Natural killer cell (primary cell): ENCODE data around the gene TCP10L. TPM values are rescaled to one million over a fixed set of nuclear protein-coding genes. Genes with fewer than 3 reads are reported as not detected.

Experiments
- ATAC-seq, 3 donors: fragments of 150-1000 bp in 2 of 3; fragments of 200-7000 bp in 1 of 3; cut with Tn5 transposase; 1 replicate in 1 of 3; 2 replicates in 2 of 3; pipeline ENCODE4 v1.10.0; 2021; ENCODE audit warnings: mild to moderate bottlenecking in 2 of 3, moderate library complexity in 2 of 3
- DNase-seq, 2 donors: peaks; one replicate each; pipeline versions ENCODE4 v3.0.0 to v3.0.0-alpha.2; 2013 to 2021; ENCODE audit warnings: mixed read lengths in 1 of 2
- H3K27ac ChIP-seq: one replicate; pipeline ENCODE4 v1.5.1; 2013; ENCODE audit warnings: mild to moderate bottlenecking, low read length
- H3K27me3 ChIP-seq: one replicate; pipeline ENCODE4 v1.6.1; 2013; ENCODE audit warnings: low read length; ENCODE audit not compliant: control insufficient read depth, insufficient read depth
- H3K36me3 ChIP-seq: one replicate; pipeline ENCODE4 v1.6.1; 2013; ENCODE audit warnings: low read length; ENCODE audit not compliant: control insufficient read depth, insufficient read depth
- H3K4me1 ChIP-seq: one replicate; pipeline ENCODE4 v1.6.1; 2013; ENCODE audit warnings: low read length; ENCODE audit not compliant: control insufficient read depth, insufficient read depth
- H3K4me3 ChIP-seq: one replicate; pipeline ENCODE4 v1.5.1; 2013; ENCODE audit warnings: low read length
- H3K9me3 ChIP-seq: one replicate; pipeline ENCODE4 v1.6.1; 2013; ENCODE audit warnings: low read length; ENCODE audit not compliant: control insufficient read depth, insufficient read depth
- H3K27ac Mint-ChIP-seq, 2 donors: one replicate each; pipeline ENCODE4 v1.8.0; 2022; ENCODE audit warnings: mild to moderate bottlenecking in 2 of 2, mixed read lengths in 2 of 2, moderate library complexity in 1 of 2
- H3K27me3 Mint-ChIP-seq, 2 donors: one replicate each; pipeline ENCODE4 v1.8.0; 2022; ENCODE audit warnings: low read depth in 2 of 2, mixed read lengths in 2 of 2
- H3K36me3 Mint-ChIP-seq: one replicate; pipeline ENCODE4 v1.8.0; 2022; ENCODE audit warnings: mixed read lengths
- H3K4me1 Mint-ChIP-seq, 2 donors: one replicate each; pipeline ENCODE4 v1.8.0; 2022; ENCODE audit warnings: mixed read lengths in 2 of 2
- H3K4me3 Mint-ChIP-seq: one replicate; pipeline ENCODE4 v1.8.0; 2022; ENCODE audit warnings: mild to moderate bottlenecking, moderate library complexity, mixed read lengths
- H3K9me3 Mint-ChIP-seq, 2 donors: one replicate each; pipeline ENCODE4 v1.8.0; 2022; ENCODE audit warnings: mixed read lengths in 2 of 2
- WGBS: methylation state at CpG from one replicate; pipeline ENCODE4 v1.1.7; 2013; ENCODE audit warnings: missing lambda C conversion rate; ENCODE audit not compliant: insufficient coverage; 5-methylcytosine and 5-hydroxymethylcytosine counted together
- intact Hi-C: fragments of 100-400 bp; cut with micrococcal nuclease; formaldehyde crosslinking; loops from one replicate; pipeline ENCODE4 v1.14.2; 2022
- total RNA-seq, 4 donors: library from RNA; stranded (reverse); fragments of 120-200 nt in 1 of 4; gene quantifications; one replicate each; pipeline versions ENCODE4 v1.2.3 to v1.2.4, GENCODE V29; 2013 to 2022
- TF ChIP-seq, protein P1 (sequence below): fragments of 200-600 bp; IDR thresholded peaks from one replicate; pipeline ENCODE4 v1.8.0; 2022; ENCODE audit warnings: antibody characterized with exemption

TCP10L gene
- total RNA-seq, 3 donors from 2014 or later (not counting 1 experiment from before 2014, with no cell fraction given): 0.47 to 1.3 (median 0.93) TPM

DNA sequence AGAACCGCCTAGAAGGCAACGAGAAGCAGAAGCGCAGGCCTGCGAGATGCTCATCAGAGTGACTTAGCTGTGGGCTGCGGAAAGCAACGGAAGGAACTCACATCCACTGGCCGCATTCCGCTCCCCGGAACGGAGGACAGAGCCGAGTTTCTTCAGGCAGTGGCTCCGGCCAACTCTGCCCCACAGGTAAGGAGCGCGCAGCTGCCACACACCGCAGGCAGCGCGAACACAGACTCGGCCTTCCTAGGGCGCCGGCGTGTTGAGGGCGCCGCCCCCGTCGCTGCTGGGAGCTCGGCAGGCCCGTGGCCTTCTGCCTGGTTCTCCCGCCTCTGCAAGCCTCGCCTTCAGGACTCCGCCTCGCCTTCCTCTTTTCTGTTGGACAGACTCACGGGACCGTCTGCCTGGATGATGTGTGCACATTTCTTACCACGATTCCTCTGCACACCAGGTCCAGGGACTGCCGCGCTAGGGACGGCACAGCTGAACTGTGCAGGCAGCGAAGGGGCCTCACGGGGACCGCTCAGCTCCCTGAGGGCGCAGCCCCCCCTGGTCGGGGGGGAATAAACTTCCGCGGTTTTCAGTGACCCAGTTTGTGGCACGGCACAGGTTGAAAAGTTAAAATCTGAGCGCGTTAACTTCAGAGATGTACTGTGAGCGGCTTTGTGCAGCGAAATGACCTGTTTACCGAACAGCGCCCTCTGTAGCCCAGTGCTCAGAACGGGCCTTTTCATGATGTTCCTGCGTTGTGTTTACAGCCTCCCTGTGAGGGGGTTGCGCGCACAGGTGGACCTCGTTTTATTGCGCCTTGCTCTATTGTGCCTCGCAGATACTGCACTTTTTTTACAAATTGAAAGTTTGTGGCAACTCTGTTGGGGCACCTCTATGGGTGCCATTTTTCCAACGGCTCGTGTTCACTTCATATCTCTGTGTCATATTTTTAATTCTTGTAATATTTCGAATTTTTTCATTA is 15.8 kb downstream of the TCP10L start:
- Mint-ChIP-seq H3K4me1 (peaks cover 22 to 23% of the 10 kb centered on the region in 2 donors), H3K27me3 (no peaks in the 10 kb centered on the region), H3K27ac (peak overlapping the region; percentile 70 to 89), H3K36me3 (peaks cover 25% of the 10 kb centered on the region), H3K9me3 (peaks cover 0 to 7% of the 10 kb centered on the region in 2 donors), H3K4me3 (peak overlapping the region; percentile 94)
- Histone ChIP-seq H3K9me3 (no peaks in the 10 kb centered on the region), H3K36me3 (peaks cover 12% of the 10 kb centered on the region), H3K4me1 (peaks cover 17% of the 10 kb centered on the region), H3K27ac (peak overlapping the region; percentile 36), H3K4me3 (peak overlapping the region; percentile 52), H3K27me3 (no peaks in the 10 kb centered on the region)
- DNase-seq (peak; percentile 73 to 94), ATAC-seq (peak; percentile 89 to 93 (median 92))
- intact Hi-C loops: loop anchor here (1.0 kb wide), 2 partner anchors 43 to 166 kb away; partner anchors contain the start of gene CFAP298
- WGBS: 3% methylated on average over 61 of the region's 61 CpGs
- TF ChIP-seq, protein P1, sequence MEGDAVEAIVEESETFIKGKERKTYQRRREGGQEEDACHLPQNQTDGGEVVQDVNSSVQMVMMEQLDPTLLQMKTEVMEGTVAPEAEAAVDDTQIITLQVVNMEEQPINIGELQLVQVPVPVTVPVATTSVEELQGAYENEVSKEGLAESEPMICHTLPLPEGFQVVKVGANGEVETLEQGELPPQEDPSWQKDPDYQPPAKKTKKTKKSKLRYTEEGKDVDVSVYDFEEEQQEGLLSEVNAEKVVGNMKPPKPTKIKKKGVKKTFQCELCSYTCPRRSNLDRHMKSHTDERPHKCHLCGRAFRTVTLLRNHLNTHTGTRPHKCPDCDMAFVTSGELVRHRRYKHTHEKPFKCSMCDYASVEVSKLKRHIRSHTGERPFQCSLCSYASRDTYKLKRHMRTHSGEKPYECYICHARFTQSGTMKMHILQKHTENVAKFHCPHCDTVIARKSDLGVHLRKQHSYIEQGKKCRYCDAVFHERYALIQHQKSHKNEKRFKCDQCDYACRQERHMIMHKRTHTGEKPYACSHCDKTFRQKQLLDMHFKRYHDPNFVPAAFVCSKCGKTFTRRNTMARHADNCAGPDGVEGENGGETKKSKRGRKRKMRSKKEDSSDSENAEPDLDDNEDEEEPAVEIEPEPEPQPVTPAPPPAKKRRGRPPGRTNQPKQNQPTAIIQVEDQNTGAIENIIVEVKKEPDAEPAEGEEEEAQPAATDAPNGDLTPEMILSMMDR: peak; percentile 87

DNA sequence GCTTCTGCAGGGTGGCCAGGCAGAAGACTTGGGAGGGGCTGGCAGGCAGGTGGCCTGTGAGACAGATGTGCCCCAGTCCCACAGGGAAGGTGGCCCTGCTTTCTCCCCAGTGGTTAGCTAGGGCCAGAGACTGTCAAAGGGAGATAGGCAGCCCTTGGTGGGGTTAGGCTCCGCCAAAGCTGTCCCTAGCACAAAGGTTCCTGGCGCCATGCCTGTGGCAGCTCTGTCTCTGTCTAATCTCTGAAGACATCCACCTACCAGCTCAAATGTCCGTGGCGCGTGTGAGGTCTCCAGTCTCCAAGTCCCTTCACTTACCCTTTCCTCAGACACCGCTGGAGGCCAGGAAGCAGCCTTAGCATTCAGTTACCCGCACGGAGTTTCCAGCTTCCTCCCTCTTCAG is 17.7 kb downstream of the TCP10L start:
- Histone ChIP-seq H3K4me3 (no peak overlapping the region), H3K4me1 (peaks cover 17% of the 10 kb centered on the region), H3K27ac (no peak overlapping the region), H3K27me3 (no peaks in the 10 kb centered on the region), H3K9me3 (no peaks in the 10 kb centered on the region), H3K36me3 (peaks cover 12% of the 10 kb centered on the region)
- Mint-ChIP-seq H3K4me1 (peaks cover 22 to 23% of the 10 kb centered on the region in 2 donors), H3K27me3 (no peaks in the 10 kb centered on the region), H3K4me3 (no peak overlapping the region), H3K9me3 (peaks cover 0 to 9% of the 10 kb centered on the region in 2 donors), H3K36me3 (peaks cover 30% of the 10 kb centered on the region), H3K27ac (no peak overlapping the region)
- ATAC-seq (no peak), DNase-seq (no peak)
- WGBS: 95% methylated on average over 8 of the region's 8 CpGs
- TF ChIP-seq, protein P1: no peak
- intact Hi-C loops: no loop called here

DNA sequence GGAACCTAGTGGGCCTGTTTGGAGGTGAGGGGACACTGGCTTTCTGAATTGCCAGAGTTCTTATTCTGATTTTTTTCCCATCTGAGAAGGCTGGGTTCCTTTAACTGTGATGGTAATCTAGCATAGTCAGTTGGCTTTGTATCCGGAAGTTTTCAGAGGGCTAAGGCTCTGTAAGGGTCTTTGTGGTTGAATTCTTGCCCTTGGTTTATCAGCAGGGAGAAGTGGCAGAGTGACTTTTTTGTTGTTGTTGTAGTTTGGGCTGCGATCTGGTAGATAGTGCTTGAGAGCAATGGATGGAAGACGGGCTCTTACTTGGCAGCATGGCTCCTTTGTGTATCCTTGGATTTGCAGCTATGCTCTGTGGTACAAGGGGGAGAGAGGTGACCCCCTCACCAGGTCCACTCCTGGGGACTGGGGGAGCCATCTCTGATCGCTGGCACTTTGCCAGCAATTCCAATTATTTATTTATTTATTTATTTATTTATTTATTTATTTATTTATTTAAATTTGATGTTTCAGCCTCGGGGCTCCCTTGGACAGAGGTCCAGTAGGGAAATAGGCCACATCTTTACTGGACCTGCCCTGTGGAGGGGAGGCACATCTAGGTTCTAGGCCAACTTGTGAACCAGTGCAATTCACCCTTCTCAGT is 18.5 kb downstream of the TCP10L start:
- H3K4me1 Mint-ChIP-seq: peaks cover 22 to 28% of the 10 kb centered on the region in 2 donors
- ATAC-seq (no peak), DNase-seq (no peak)
- Histone ChIP-seq H3K36me3 (peaks cover 12% of the 10 kb centered on the region), H3K4me3 (no peak overlapping the region), H3K9me3 (no peaks in the 10 kb centered on the region), H3K27ac (no peak overlapping the region), H3K4me1 (peaks cover 17% of the 10 kb centered on the region), H3K27me3 (no peaks in the 10 kb centered on the region)
- 92% methylated on average over 4 of the region's 5 CpGs for WGBS
- TF ChIP-seq, protein P1: no peak
- H3K4me3 Mint-ChIP-seq: no peak overlapping the region
- H3K27me3 Mint-ChIP-seq: no peaks in the 10 kb centered on the region
- peaks cover 30% of the 10 kb centered on the region for H3K36me3 Mint-ChIP-seq
- intact Hi-C loops: no loop called here
- H3K9me3 Mint-ChIP-seq: peaks cover 0 to 9% of the 10 kb centered on the region in 2 donors
- H3K27ac Mint-ChIP-seq: no peak overlapping the region
